Gastrocnemius medialis (tissue), 4 donors: ENCODE measurements around the gene PFDN2.

Experiments
- CTCF ChIP-seq, 5 experiments: fragments of 450-650 bp in 3 of 5; fragments of 200-600 bp in 2 of 5; sonication (generic) in 2 of 5; IDR thresholded peaks in 4 of 5; conservative IDR thresholded peaks in 1 of 5; 1 replicate in 4 of 5; 2 replicates in 1 of 5; pipeline ENCODE4 v1.5.1; 2016 to 2019; ENCODE audit warnings: antibody characterized with exemption in 5 of 5, mild to moderate bottlenecking in 3 of 5, moderate library complexity in 3 of 5
- POLR2A ChIP-seq, 2 donors: fragments of 450-650 bp; IDR thresholded peaks; one replicate each; pipeline ENCODE4 v1.6.1; 2017; ENCODE audit warnings: antibody characterized with exemption in 2 of 2, mild to moderate bottlenecking in 2 of 2, moderate library complexity in 2 of 2

GRCh38 chr1:161159913-161160243, 42.0 kb upstream of the PFDN2 start:
- no peak for TF ChIP-seq CTCF (IDR thresholded peaks at IDR 0.05 in 4 of 5, conservative IDR thresholded peaks at IDR 0.05 in 1 of 5)
- no peak for TF ChIP-seq POLR2A (IDR thresholded peaks at IDR 0.05)
